Fibroblast of skin of abdomen (primary cell): ENCODE measurements around the gene BRIP1.
"Not testable (repeated sequence)": the region's sequence is repeated elsewhere in the genome, so short reads cannot be mapped to it uniquely, and the experiment has no call there.

Experiments
- DNase-seq: peaks from one replicate; pipeline ENCODE4 v3.0.0-alpha.2; 2013

BRIP1 gene

GRCh38 chr17:61695779-61696337 is 167.5 kb downstream of the BRIP1 start:
- no peak for DNase-seq

- no peak for DNase-seq
Observed at GRCh38 chr17:61694095-61694494, 169.2 kb downstream of the BRIP1 start.

- DNase-seq = peak; percentile 12
Observed at GRCh38 chr17:61689610-61690180, 173.6 kb downstream of the BRIP1 start.

GRCh38 chr17:61687769-61688168 is 175.6 kb downstream of the BRIP1 start:
- DNase-seq = no peak

GRCh38 chr17:61686113-61686512 is 177.2 kb downstream of the BRIP1 start:
- DNase-seq = no peak

GRCh38 chr17:61684818-61685217 is 178.5 kb downstream of the BRIP1 start:
- DNase-seq = no peak

GRCh38 chr17:61684172-61684571 is 179.2 kb downstream of the BRIP1 start:
- DNase-seq = no peak

GRCh38 chr17:61683466-61683865 is 179.9 kb downstream of the BRIP1 start:
- DNase-seq = no peak

GRCh38 chr17:61680921-61681320 is 182.4 kb downstream of the BRIP1 start:
- DNase-seq = no peak

- DNase-seq = no peak
Observed at GRCh38 chr17:61678339-61678738, 185.0 kb downstream of the BRIP1 start.

- not testable (repeated sequence) for DNase-seq
Observed at GRCh38 chr17:61677150-61677811, 186.0 kb downstream of the BRIP1 start.

- DNase-seq = not testable (repeated sequence)
Observed at GRCh38 chr17:61676522-61676921, 186.8 kb downstream of the BRIP1 start.

- DNase-seq = not testable (repeated sequence)
Observed at GRCh38 chr17:61674609-61675008, 188.7 kb downstream of the BRIP1 start.

GRCh38 chr17:61673019-61673897 is 190.1 kb downstream of the BRIP1 start:
- DNase-seq = not testable (repeated sequence)

GRCh38 chr17:61672140-61672539 is 191.2 kb downstream of the BRIP1 start:
- no peak for DNase-seq

- no peak for DNase-seq
Observed at GRCh38 chr17:61670691-61671090, 192.6 kb downstream of the BRIP1 start.

- no peak for DNase-seq
Observed at GRCh38 chr17:61669522-61669921, 193.8 kb downstream of the BRIP1 start.

GRCh38 chr17:61668486-61668885 is 194.8 kb downstream of the BRIP1 start:
- DNase-seq = no peak

- not testable (repeated sequence) for DNase-seq
Observed at GRCh38 chr17:61666406-61667088, 196.8 kb downstream of the BRIP1 start.

- no peak for DNase-seq
Observed at GRCh38 chr17:61663310-61663709, 200.0 kb downstream of the BRIP1 start.

GRCh38 chr17:61662741-61663140 is 200.6 kb downstream of the BRIP1 start:
- DNase-seq = peak; percentile 81

GRCh38 chr17:61662186-61662585 is 201.1 kb downstream of the BRIP1 start:
- DNase-seq = no peak
